G401 (cell line): ENCODE measurements around the gene RPN2. TPM values are rescaled to one million over a fixed set of nuclear protein-coding genes. Genes with fewer than 3 reads are reported as not detected.

ENCODE experiments used
- DNase-seq: peaks from one replicate; pipeline ENCODE4 v3.0.0-alpha.2; 2015; ENCODE audit warnings: low spot score
- in situ Hi-C: cut with HindIII; loops from 2 replicates; pipeline ENCODE4 v1.10.0; 2016; ENCODE audit warnings: low sequenced_read_pairs, mixed read lengths
- total RNA-seq: library from RNA; depleted of rRNA; stranded (reverse); fragments of >200 nt; shearing (Covaris generic); gene quantifications from 2 replicates; pipeline ENCODE4 v1.2.3, GENCODE V29; 2014

The RPN2 gene
- total RNA-seq, 1 experiment from 2014 or later: 273 TPM

- in situ Hi-C loops: no loop called here
- DNase-seq: no peak
These were observed 26.7 kb downstream of the RPN2 start for GRCh38 chr20:37205794-37206193.

GRCh38 chr20:37207171-37207570, 28.0 kb downstream of the RPN2 start:
- in situ Hi-C loops: no loop called here
- no peak for DNase-seq

GRCh38 chr20:37209193-37209592, 30.1 kb downstream of the RPN2 start:
- no peak for DNase-seq
- in situ Hi-C loops: no loop called here

GRCh38 chr20:37209661-37210314, 30.7 kb downstream of the RPN2 start:
- no peak for DNase-seq
- in situ Hi-C loops: no loop called here

- in situ Hi-C loops: no loop called here
- no peak for DNase-seq
These were observed 39.3 kb downstream of the RPN2 start for GRCh38 chr20:37218441-37218840.

GRCh38 chr20:37218976-37219375, 39.8 kb downstream of the RPN2 start:
- no peak for DNase-seq
- in situ Hi-C loops: no loop called here

GRCh38 chr20:37219751-37220668, 40.9 kb downstream of the RPN2 start:
- in situ Hi-C loops: no loop called here
- DNase-seq: no peak

GRCh38 chr20:37220731-37221130, 41.6 kb downstream of the RPN2 start:
- in situ Hi-C loops: no loop called here
- DNase-seq: no peak

DNA sequence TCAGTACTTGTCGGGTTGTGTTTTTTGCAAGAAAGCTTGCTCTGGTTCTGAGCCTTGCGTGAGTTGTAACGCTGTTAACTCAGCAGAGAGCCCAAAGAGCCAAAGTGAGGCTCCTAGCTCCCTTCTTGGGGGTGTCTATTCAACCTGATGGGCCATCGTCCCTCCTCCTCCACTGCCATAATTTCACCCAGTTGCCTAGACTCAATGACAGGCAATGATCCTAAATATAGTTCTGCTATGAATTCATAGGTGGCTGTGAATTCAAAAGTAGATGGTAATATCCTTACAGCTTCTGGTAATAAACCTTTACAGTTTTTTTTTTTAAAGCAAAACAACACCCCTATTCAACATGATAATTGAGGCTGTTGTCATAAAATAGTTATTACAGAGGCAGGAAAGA, 43.0 kb downstream of the RPN2 start:
- in situ Hi-C loops: no loop called here

GRCh38 chr20:37223053-37223452, 43.9 kb downstream of the RPN2 start:
- in situ Hi-C loops: no loop called here
- no peak for DNase-seq

More for the DNA sequence above, 43.0 kb downstream of the RPN2 start:
- no peak for DNase-seq

DNA sequence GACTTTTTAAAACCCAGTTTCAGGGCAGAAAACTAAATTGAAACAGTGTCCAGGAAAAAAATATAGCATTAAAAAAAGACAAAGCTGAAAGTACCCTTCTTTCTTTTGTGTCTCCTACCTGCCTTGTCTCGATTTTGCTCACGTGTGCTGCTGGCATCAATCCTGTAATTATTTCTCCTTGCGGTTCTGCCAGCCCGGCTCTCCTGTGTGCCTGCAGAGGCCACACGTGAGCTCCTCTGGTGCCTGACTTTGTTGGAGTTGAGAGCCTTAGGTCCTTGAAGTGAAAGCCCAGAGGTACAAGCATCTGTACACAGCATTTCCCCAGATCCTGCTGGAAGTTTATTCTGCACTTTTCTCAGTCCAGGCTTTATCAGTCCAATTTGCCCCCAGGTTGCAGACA, 46.0 kb downstream of the RPN2 start:
- in situ Hi-C loops: no loop called here
- DNase-seq: no peak

- in situ Hi-C loops: no loop called here
- no peak for DNase-seq
These were observed 47.8 kb downstream of the RPN2 start for GRCh38 chr20:37226889-37227288.

DNA sequence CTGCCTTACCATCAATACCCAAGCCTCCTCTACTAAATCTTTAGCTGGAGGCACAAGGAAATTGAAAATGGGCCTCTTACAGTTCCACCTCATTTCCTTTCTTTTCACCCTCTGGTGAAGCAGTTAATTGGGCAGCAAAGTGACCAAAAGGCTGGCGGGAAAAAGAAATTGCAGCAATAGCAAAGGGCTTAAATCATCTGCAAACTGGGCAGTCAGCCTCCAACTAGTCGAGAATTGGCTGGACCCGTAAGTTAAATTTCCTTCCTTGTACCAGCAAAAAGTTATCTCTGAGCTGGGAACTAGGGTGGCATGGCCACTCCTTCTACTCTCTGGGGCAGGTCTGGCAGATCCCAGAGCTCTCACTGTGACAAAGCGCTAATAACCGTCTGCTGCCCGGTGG, 49.0 kb downstream of the RPN2 start:
- DNase-seq: no peak
- in situ Hi-C loops: no loop called here

- in situ Hi-C loops: no loop called here
- no peak for DNase-seq
These were observed 49.5 kb downstream of the RPN2 start for GRCh38 chr20:37228656-37229055.

GRCh38 chr20:37229357-37229756, 50.2 kb downstream of the RPN2 start:
- no peak for DNase-seq
- in situ Hi-C loops: no loop called here

GRCh38 chr20:37230200-37230599, 51.1 kb downstream of the RPN2 start:
- DNase-seq: no peak
- in situ Hi-C loops: no loop called here

GRCh38 chr20:37231947-37232630, 53.0 kb downstream of the RPN2 start:
- in situ Hi-C loops: no loop called here
- DNase-seq: no peak

GRCh38 chr20:37233548-37234253, 54.6 kb downstream of the RPN2 start:
- in situ Hi-C loops: no loop called here
- DNase-seq: no peak

DNA sequence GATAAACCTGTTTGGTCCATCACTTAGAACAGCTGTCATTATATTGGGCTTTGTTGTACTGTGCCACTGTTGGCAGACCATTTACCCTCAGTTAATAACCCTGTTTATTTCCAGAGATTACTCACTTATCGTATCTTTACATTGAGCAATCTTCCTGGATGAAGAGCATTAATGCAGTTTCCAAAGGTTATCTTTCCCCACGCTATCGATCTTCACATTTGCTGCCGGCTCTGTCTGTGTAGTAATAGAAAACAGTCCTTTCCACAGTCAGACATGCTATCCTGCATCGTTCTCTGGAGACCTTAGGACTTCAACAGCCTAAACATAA, 55.1 kb downstream of the RPN2 start:
- in situ Hi-C loops: no loop called here
- no peak for DNase-seq

- in situ Hi-C loops: no loop called here
- no peak for DNase-seq
These were observed 55.9 kb downstream of the RPN2 start for GRCh38 chr20:37235065-37235464.
